Omental fat pad (tissue), 4 donors: Measurements from ENCODE around the gene TXNDC17. TPM values are rescaled to one million over a fixed set of nuclear protein-coding genes. Genes with fewer than 3 reads are reported as not detected.
"Not testable (repeated sequence)": the region's sequence is repeated elsewhere in the genome, so short reads cannot be mapped to it uniquely, and the experiment has no call there.

Source experiments
- ATAC-seq: fragments of 150-250 bp; one replicate; pipeline ENCODE4 v1.9.1; 2016; ENCODE audit warnings: mild to moderate bottlenecking, moderate library complexity; ENCODE audit not compliant: low FRiP score
- DNase-seq: peaks from one replicate; pipeline ENCODE4 v3.0.0-alpha.2; 2019; ENCODE audit warnings: low spot score
- CTCF ChIP-seq, 3 donors: fragments of 450-650 bp; IDR thresholded peaks; one replicate each; pipeline ENCODE4 v1.5.1; 2016 to 2017; ENCODE audit warnings: antibody characterized with exemption in 3 of 3, mild to moderate bottlenecking in 3 of 3, moderate library complexity in 2 of 3
- total RNA-seq, 4 donors: library from RNA; depleted of rRNA; stranded (reverse); fragments of >200 nt; gene quantifications; one replicate each; pipeline ENCODE4 v1.1.0, GENCODE V29; 2016

TXNDC17 gene
- 100 to 1,000 TPM in 2 of 4 donors, 10 to 100 TPM in 2; 58.5 to 155 (median 109) TPM for total RNA-seq

GRCh38 chr17:6640536-6641246 lies at the start of gene TXNDC17, which contains the start of gene KIAA0753:
TSS of gene TXNDC17 (plus strand) at chr17:6641060. CDS start at chr17:6641083, 23 bp downstream.
TSS of gene KIAA0753 (minus strand) at chr17:6640711. CDS start at chr17:6635103, 5,608 bp downstream.
- TF ChIP-seq CTCF (IDR thresholded peaks at IDR 0.05), result no peak

GRCh38 chr17:6591599-6592158 lies 49.2 kb upstream of the TXNDC17 start:
- DNase-seq, result no peak
- TF ChIP-seq CTCF (IDR thresholded peaks at IDR 0.05), result no peak
- no peak for ATAC-seq

More at GRCh38 chr17:6640536-6641246, at the start of gene TXNDC17, which contains the start of gene KIAA0753:
- ATAC-seq (peak; percentile 94), DNase-seq (peak; percentile 85)

GRCh38 chr17:6592173-6592572 lies 48.7 kb upstream of the TXNDC17 start:
- TF ChIP-seq CTCF (IDR thresholded peaks at IDR 0.05), result no peak
- ATAC-seq (no peak), DNase-seq (no peak)

GRCh38 chr17:6593371-6593770 lies 47.5 kb upstream of the TXNDC17 start:
- not testable (repeated sequence) for ATAC-seq, DNase-seq

GRCh38 chr17:6596081-6596480 lies 44.8 kb upstream of the TXNDC17 start:
- DNase-seq (no peak), ATAC-seq (no peak)
- no peak for TF ChIP-seq CTCF (IDR thresholded peaks at IDR 0.05)

GRCh38 chr17:6596511-6596910 lies 44.3 kb upstream of the TXNDC17 start:
- no peak for ATAC-seq
- no peak for DNase-seq
- TF ChIP-seq CTCF (IDR thresholded peaks at IDR 0.05), result no peak

- no peak for TF ChIP-seq CTCF (IDR thresholded peaks at IDR 0.05)
- DNase-seq (no peak), ATAC-seq (no peak)
Measured at GRCh38 chr17:6596941-6597340, 43.9 kb upstream of the TXNDC17 start.
